HG02970 (cell line): ENCODE data around the gene REXO5.

Experiments used
- ATAC-seq: cut with Tn5 transposase; IDR thresholded peaks from one replicate; pipeline ENCODE4 v1.9.1; 2021; ENCODE audit warnings: mild to moderate bottlenecking, moderate library complexity, moderate number of reproducible peaks; ENCODE audit not compliant: unreplicated experiment, low FRiP score

The REXO5 gene

GRCh38 chr16:20870122-20870820 is 63.9 kb downstream of the REXO5 start:
- ATAC-seq = no peak

GRCh38 chr16:20871258-20871657 is 64.9 kb downstream of the REXO5 start:
- no peak for ATAC-seq

GRCh38 chr16:20871941-20872815 is 65.9 kb downstream of the REXO5 start:
- no peak for ATAC-seq

- ATAC-seq = no peak
Measured at GRCh38 chr16:20873331-20873730, 67.0 kb downstream of the REXO5 start.

- no peak for ATAC-seq
Measured at GRCh38 chr16:20874088-20874581, 67.8 kb downstream of the REXO5 start.

- no peak for ATAC-seq
Measured at GRCh38 chr16:20875355-20875650, 69.0 kb downstream of the REXO5 start.

- no peak for ATAC-seq
Measured at GRCh38 chr16:20878682-20879147, 72.4 kb downstream of the REXO5 start.

GRCh38 chr16:20879175-20880040 is 73.1 kb downstream of the REXO5 start:
- no peak for ATAC-seq

- no peak for ATAC-seq
Measured at GRCh38 chr16:20880867-20881502, 74.7 kb downstream of the REXO5 start.

GRCh38 chr16:20881503-20881878 is 75.2 kb downstream of the REXO5 start:
- ATAC-seq = no peak

- ATAC-seq = no peak
Measured at GRCh38 chr16:20883554-20884239, 77.4 kb downstream of the REXO5 start.

GRCh38 chr16:20884240-20884556 is 77.9 kb downstream of the REXO5 start:
- no peak for ATAC-seq

GRCh38 chr16:20886320-20886719 is 80.0 kb downstream of the REXO5 start:
- no peak for ATAC-seq

- ATAC-seq = no peak
Measured at GRCh38 chr16:20887207-20887606, 80.9 kb downstream of the REXO5 start.

GRCh38 chr16:20889625-20890275 is 83.4 kb downstream of the REXO5 start:
- ATAC-seq = no peak

GRCh38 chr16:20894388-20894787 is 88.1 kb downstream of the REXO5 start:
- ATAC-seq = no peak

GRCh38 chr16:20897253-20897897 is 91.0 kb downstream of the REXO5 start:
- ATAC-seq = no peak

GRCh38 chr16:20897922-20898321 is 91.6 kb downstream of the REXO5 start:
- ATAC-seq = no peak

- ATAC-seq = no peak
Measured at GRCh38 chr16:20899071-20899470, 92.7 kb downstream of the REXO5 start.
